HepG2 (cell line): ENCODE data around the gene SLC12A3. TPM values are rescaled to one million over a fixed set of nuclear protein-coding genes. Genes with fewer than 3 reads are reported as not detected.

ENCODE experiments used
- ATAC-seq: fragments of 200-7000 bp; cut with Tn5 transposase; 3 replicates; pipeline ENCODE4 v1.9.1; 2020; ENCODE audit warnings: mild to moderate bottlenecking, moderate library complexity
- BruUV-seq: library from RNA; stranded (reverse); fragments of 400-500 nt; replicated peaks from 2 replicates; lab custom pipeline; 2021; lab: Mats Ljungman, UMichigan
- CTCF ChIA-PET: fragments of 300-600 bp; formaldehyde crosslinking; extraction: SDS; loops from one replicate; lab custom pipeline; 2021; ENCODE audit warnings: low total read pairs, inconsistent platforms, low intra/inter-chr PET ratio; lab: Yijun Ruan, JAX
- POLR2A ChIA-PET: fragments of 350-600 bp; sonication (Branson Sonifier 250); formaldehyde crosslinking; loops from one replicate; lab custom pipeline; 2020; ENCODE audit warnings: antibody characterized with exemption, inconsistent platforms; lab: Yijun Ruan, JAX
- DNase-seq: peaks from one replicate; pipeline ENCODE4 v3.0.0-alpha.2; 2015; ENCODE audit warnings: low spot score
- FAIRE-seq: peaks from 3 replicates; lab custom pipeline; 2011; peaks lifted over from hg19 to GRCh38; lab: Jason Lieb, UNC
- H2AFZ ChIP-seq: one replicate; pipeline ENCODE4 v1.6.1; 2011; ENCODE audit warnings: low read length, inconsistent platforms
- H3K27ac ChIP-seq: fragments of 300-600 bp; 3 replicates; pipeline ENCODE4 v1.8.0; 2011; ENCODE audit warnings: mixed run types, mild to moderate bottlenecking, mixed read lengths, low read length, inconsistent platforms; ENCODE audit not compliant: insufficient read depth; ENCODE audit errors: extremely low read length
- H3K27me3 ChIP-seq, 2 experiments: fragments of 200-600 bp in 1 of 2; 2 replicates in 1 of 2; 3 replicates in 1 of 2; pipeline versions ENCODE4 v1.6.0 to v1.8.0; 2011; ENCODE audit warnings: low read length in 2 of 2, mild to moderate bottlenecking in 2 of 2, moderate library complexity in 2 of 2, inconsistent platforms in 1 of 2; ENCODE audit not compliant: insufficient read depth in 2 of 2, control insufficient read depth in 1 of 2
- H3K36me3 ChIP-seq, 2 experiments: fragments of 200-600 bp in 1 of 2; replicated peaks in 1 of 2; 2 replicates in 1 of 2; 3 replicates in 1 of 2; pipeline versions ENCODE4 v1.5.1 to v1.8.0; 2011; ENCODE audit warnings: low read length in 2 of 2, inconsistent platforms in 1 of 2; ENCODE audit not compliant: insufficient read depth in 2 of 2, control insufficient read depth in 1 of 2
- H3K4me1 ChIP-seq: 2 replicates; pipeline ENCODE4 v1.5.1; 2012; ENCODE audit warnings: low read length, inconsistent platforms; ENCODE audit not compliant: insufficient read depth
- H3K4me2 ChIP-seq: 2 replicates; pipeline ENCODE4 v1.6.0; 2011; ENCODE audit warnings: low read depth, low read length, inconsistent platforms
- H3K4me3 ChIP-seq, 3 experiments: fragments of 200-600 bp in 1 of 3; sonication (generic), shearing (Covaris generic) in 1 of 3; replicated peaks in 1 of 3; 2 replicates each; pipeline ENCODE4 v1.5.1; 2011 to 2016; ENCODE audit warnings: low read length in 3 of 3, inconsistent platforms in 2 of 3, low read depth in 2 of 3, mild to moderate bottlenecking in 2 of 3, control low read depth in 1 of 3, mixed read lengths in 1 of 3; ENCODE audit not compliant: insufficient read depth in 1 of 3
- H3K79me2 ChIP-seq: one replicate; pipeline ENCODE4 v1.6.1; 2011; ENCODE audit warnings: low read length, inconsistent platforms; ENCODE audit not compliant: insufficient read depth
- H3K9ac ChIP-seq: 2 replicates; pipeline ENCODE4 v1.6.0; 2011; ENCODE audit warnings: mild to moderate bottlenecking, low read depth, low read length, inconsistent platforms; ENCODE audit not compliant: insufficient read depth
- H3K9me3 ChIP-seq: 2 replicates; pipeline ENCODE4 v1.5.1; 2012; ENCODE audit warnings: mild to moderate bottlenecking, low read length
- H4K20me1 ChIP-seq: 2 replicates; pipeline ENCODE4 v1.6.0; 2011; ENCODE audit warnings: inconsistent platforms, mild to moderate bottlenecking, low read length, moderate library complexity; ENCODE audit not compliant: insufficient read depth
- GABPA ChIP-seq, 2 experiments: IDR thresholded peaks; 2 replicates each; pipeline ENCODE4 v1.6.1; 2011 to 2016; ENCODE audit warnings: low read depth in 2 of 2, low read length in 1 of 2, missing biosample characterization in 1 of 2, missing genetic modification characterization in 1 of 2
- GMEB1 ChIP-seq: sonication (generic); formaldehyde crosslinking; IDR thresholded peaks from 2 replicates; pipeline ENCODE4 v1.5.1; 2020; ENCODE audit warnings: missing genetic modification reagents, mild to moderate bottlenecking, borderline replicate concordance
- HNRNPK ChIP-seq: fragments of 200-400 bp; formaldehyde crosslinking; IDR thresholded peaks from 2 replicates; pipeline ENCODE4 v1.6.1; 2018; ENCODE audit warnings: low read length, low read depth, moderate library complexity, mild to moderate bottlenecking; ENCODE audit not compliant: poor library complexity, severe bottlenecking
- KDM3A ChIP-seq: IDR thresholded peaks from 2 replicates; pipeline ENCODE4 v1.6.1; 2018; ENCODE audit warnings: low read depth, missing compliant biosample characterization
- KDM5B ChIP-seq: sonication (generic); formaldehyde crosslinking; IDR thresholded peaks from 2 replicates; pipeline ENCODE4 v1.4.0; 2020; ENCODE audit warnings: missing genetic modification reagents, mild to moderate bottlenecking, borderline replicate concordance
- MAFG ChIP-seq: sonication (generic); formaldehyde crosslinking; IDR thresholded peaks from 2 replicates; pipeline ENCODE4 v1.5.1; 2020; ENCODE audit warnings: mild to moderate bottlenecking, missing genetic modification reagents
- MED1 ChIP-seq: sonication (generic); formaldehyde crosslinking; IDR thresholded peaks from 2 replicates; pipeline ENCODE4 v1.4.0; 2020; ENCODE audit warnings: missing genetic modification reagents
- ZKSCAN5 ChIP-seq: sonication (generic); formaldehyde crosslinking; IDR thresholded peaks from 2 replicates; pipeline ENCODE4 v1.5.1; 2020; ENCODE audit warnings: mild to moderate bottlenecking, missing genetic modification reagents
- ZNF33A ChIP-seq: sonication (generic); formaldehyde crosslinking; IDR thresholded peaks from 2 replicates; pipeline ENCODE4 v1.5.1; 2020; ENCODE audit warnings: missing genetic modification reagents, mild to moderate bottlenecking, moderate library complexity, borderline replicate concordance
- ZNF563 ChIP-seq: sonication (generic); formaldehyde crosslinking; IDR thresholded peaks from 2 replicates; pipeline ENCODE4 v1.8.0; 2022; ENCODE audit warnings: mild to moderate bottlenecking, moderate library complexity, missing genetic modification reagents
- ZNF569 ChIP-seq: sonication (generic); formaldehyde crosslinking; IDR thresholded peaks from 2 replicates; pipeline ENCODE4 v1.5.0; 2020; ENCODE audit warnings: mild to moderate bottlenecking, missing genetic modification reagents, moderate library complexity, borderline replicate concordance
- ZNF629 ChIP-seq: sonication (generic); formaldehyde crosslinking; conservative IDR thresholded peaks from 2 replicates; pipeline ENCODE4 v1.5.0; 2020; ENCODE audit warnings: missing genetic modification reagents
- ZNF781 ChIP-seq: sonication (generic); formaldehyde crosslinking; IDR thresholded peaks from 2 replicates; pipeline ENCODE4 v1.5.1; 2020; ENCODE audit warnings: borderline replicate concordance, mild to moderate bottlenecking, missing genetic modification reagents; ENCODE audit errors: not compliant biosample characterization
- ZSCAN30 ChIP-seq: sonication (generic); formaldehyde crosslinking; IDR thresholded peaks from 2 replicates; pipeline ENCODE4 v1.5.0; 2020; ENCODE audit warnings: mild to moderate bottlenecking, missing genetic modification reagents
- WGBS: methylation state at CpG from one replicate; pipeline ENCODE4 v1.1.6; 2017; ENCODE audit warnings: low lambda C conversion rate; 5-methylcytosine and 5-hydroxymethylcytosine counted together
- in situ Hi-C: cut with HindIII; loops from 2 replicates; pipeline ENCODE4 v1.10.0; 2017; ENCODE audit warnings: low pct_unique_long_range_greater_than_20kb; ENCODE audit not compliant: extremely low pct_ligation_motif_present
- intact Hi-C: fragments of 100-400 bp; cut with micrococcal nuclease; formaldehyde crosslinking; loops from one replicate; pipeline ENCODE4 v1.10.0; 2022; ENCODE audit not compliant: unreplicated experiment
- polyA plus RNA-seq, 8 experiments: library from polyadenylated mRNA; depleted of rRNA in 3 of 8; stranded (reverse) in 7 of 8; unstranded in 1 of 8; fragments of >200 nt; fragmentation: Illumina TruSeq in 4 of 8; extraction: Trizol in 4 of 8; gene quantifications; 2 replicates each; pipeline versions ENCODE4 v1.2.1 to v1.2.3, GENCODE V29; 2011 to 2016; ENCODE audit warnings: low read depth in 4 of 8, missing spikeins in 1 of 8, mixed read lengths in 1 of 8; ENCODE audit not compliant: insufficient read depth in 1 of 8
- total RNA-seq, 5 experiments: library from RNA; depleted of rRNA; stranded (reverse); fragments of >200 nt; fragmentation: Illumina TruSeq; extraction: Trizol; gene quantifications; 2 replicates each; pipeline ENCODE4 v1.2.3, GENCODE V29; 2016; ENCODE audit warnings: low read depth in 1 of 5

Gene SLC12A3
- total and polyA plus RNA-seq, 2 of the 13 experiments (the other 11 are each of a cell fraction or from before 2014, with no cell fraction given) = 6.2 TPM; not detected in 1

- no peak for DNase-seq
- Histone ChIP-seq H3K9ac (no peak overlapping the region), H4K20me1 (no peaks in the 10 kb centered on the region), H2AFZ (no peak overlapping the region)
- BruUV-seq = no TSS peak
- no peak for FAIRE-seq
- no peak for TF ChIP-seq KDM3A (CRISPR knock-in tag)
- TF ChIP-seq ZNF33A (CRISPR knock-in tag) = no peak
- peak; percentile 85 for TF ChIP-seq ZNF629 (CRISPR knock-in tag)
- TF ChIP-seq KDM5B (CRISPR knock-in tag) = no peak
- TF ChIP-seq, all 625 proteins: peak for 1
- no peaks in the 10 kb centered on the region for H3K36me3 ChIP-seq
- CTCF ChIA-PET = no interaction called here
- in situ Hi-C loops = no loop called here
- H3K4me2 ChIP-seq = no peak overlapping the region
- no peaks in the 10 kb centered on the region; the same call in 1 of the 2 replicates for H3K4me1 ChIP-seq
- no peaks in the 10 kb centered on the region; a peak in 1 of 5 replicates for H3K27me3 ChIP-seq
- H3K79me2 ChIP-seq = no peaks in the 10 kb centered on the region
- no peak overlapping the region for H3K4me3 ChIP-seq
- 34% methylated on average over 8 of the region's 8 CpGs for WGBS
- intact Hi-C loops = no loop called here
- no peak overlapping the region for H3K27ac ChIP-seq
- POLR2A ChIA-PET = interaction anchor here (1.4 kb wide), 1 partner anchor 49 kb away, joined by 6 read pairs; the partner anchor contains the start of gene HERPUD1
- ATAC-seq = no peak
- no peaks in the 10 kb centered on the region for H3K9me3 ChIP-seq
These were observed 17.2 kb downstream of the SLC12A3 start for GRCh38 chr16:56882077-56882800.

GRCh38 chr16:56883586-56883985, 18.6 kb downstream of the SLC12A3 start:
- H3K79me2 ChIP-seq = no peaks in the 10 kb centered on the region
- in situ Hi-C loops (no loop called here), intact Hi-C loops (no loop called here)
- H3K4me3 ChIP-seq = no peak overlapping the region
- FAIRE-seq (no peak), ATAC-seq (no peak), DNase-seq (no peak)
- H3K27me3 ChIP-seq = no peaks in the 10 kb centered on the region; a peak in 1 of 5 replicates
- no peaks in the 10 kb centered on the region for H4K20me1 ChIP-seq
- H3K27ac ChIP-seq = no peak overlapping the region
- no peak overlapping the region for H3K4me2 ChIP-seq
- WGBS = no CpG with 5 or more reads among the region's 2 CpGs
- no TSS peak for BruUV-seq
- H3K4me1 ChIP-seq = no peaks in the 10 kb centered on the region; the same call in 1 of the 2 replicates
- H2AFZ ChIP-seq = no peak overlapping the region
- CTCF ChIA-PET = no interaction called here
- H3K9ac ChIP-seq = no peak overlapping the region
- H3K9me3 ChIP-seq = no peaks in the 10 kb centered on the region
- POLR2A ChIA-PET = interaction anchor here (0.7 to 1.4 kb wide), 3 partner anchors 27 to 48 kb away, joined by 3 to 5 read pairs (median 3); partner anchors contain the start of gene HERPUD1
- no peaks in the 10 kb centered on the region for H3K36me3 ChIP-seq
- TF ChIP-seq GABPA (IDR thresholded peaks at IDR 0.05; ENCODE audit: low read depth, low read length) = no peak
- no peak for TF ChIP-seq GABPA (CRISPR knock-in tag; IDR thresholded peaks at IDR 0.05; ENCODE audit: low read depth)
- TF ChIP-seq ZNF563 (CRISPR knock-in tag) = no peak
- TF ChIP-seq ZSCAN30 (CRISPR knock-in tag) = no peak
- no peak for TF ChIP-seq ZKSCAN5 (CRISPR knock-in tag)
- no peak for TF ChIP-seq GMEB1 (CRISPR knock-in tag)
- TF ChIP-seq MAFG = no peak
- no peak for TF ChIP-seq ZNF569
- TF ChIP-seq ZNF781 = no peak
- TF ChIP-seq MED1 = no peak
- TF ChIP-seq HNRNPK = no peak
